ENCODE results near the gene SDC1. TPM values are rescaled to one million over a fixed set of nuclear protein-coding genes. Genes with fewer than 3 reads are reported as not detected.

SDC1 gene
- total RNA-seq, 4 donors from 2014 or later, result 729 to 864 (median 835) TPM

- WGBS, 2 donors, result 71 to 72% methylated on average over 25 to 26 of the region's 26 CpGs
- TF ChIP-seq CTCF (IDR thresholded peaks at IDR 0.05), result no peak
- no peak for TF ChIP-seq POLR2A (IDR thresholded peaks at IDR 0.05)
- intact Hi-C loops (cut with DNase I; ENCODE audit: low total_unique reads), result no loop called here
- peak in 1 of 2 donors; percentile 82 for DNase-seq (ENCODE audit: low spot score in 2 of 2)
- H3K4me3 ChIP-seq (ENCODE audit: low read depth, poor library complexity, severe bottlenecking), result no peak overlapping the region
These were observed 55.9 kb downstream of the SDC1 start for GRCh38 chr2:20168727-20169696.

- 65 to 69% methylated on average over 16 to 17 of the region's 17 CpGs for WGBS, 2 donors
- peak in 1 of 2 donors; percentile 74 for DNase-seq (ENCODE audit: low spot score in 2 of 2)
- no peak overlapping the region for H3K4me3 ChIP-seq (ENCODE audit: low read depth, poor library complexity, severe bottlenecking)
- intact Hi-C loops (cut with DNase I; ENCODE audit: low total_unique reads), result no loop called here
- no peak for TF ChIP-seq POLR2A (IDR thresholded peaks at IDR 0.05)
- TF ChIP-seq CTCF (IDR thresholded peaks at IDR 0.05), result no peak
These were observed 56.7 kb downstream of the SDC1 start for GRCh38 chr2:20168048-20168726.

- intact Hi-C loops (cut with DNase I; ENCODE audit: low total_unique reads), result no loop called here
- WGBS, 2 donors, result 82 to 88% methylated on average over 4 of the region's 4 CpGs
- TF ChIP-seq CTCF (IDR thresholded peaks at IDR 0.05) (no peak), POLR2A (IDR thresholded peaks at IDR 0.05) (no peak)
These were observed 57.6 kb downstream of the SDC1 start for GRCh38 chr2:20167356-20167755.

GRCh38 chr2:20165677-20166509, 59.0 kb downstream of the SDC1 start:
- 86 to 88% methylated on average over 9 of the region's 9 CpGs for WGBS, 2 donors

More at GRCh38 chr2:20167356-20167755, 57.6 kb downstream of the SDC1 start:
- H3K4me3 ChIP-seq (ENCODE audit: low read depth, poor library complexity, severe bottlenecking), result no peak overlapping the region
- DNase-seq (ENCODE audit: low spot score in 2 of 2), result peak in 1 of 2 donors; percentile 61

More at GRCh38 chr2:20165677-20166509, 59.0 kb downstream of the SDC1 start:
- peak in 1 of 3 donors; percentile 7 for TF ChIP-seq CTCF (IDR thresholded peaks at IDR 0.05)
- TF ChIP-seq POLR2A (IDR thresholded peaks at IDR 0.05), result no peak
- peak in 1 of 2 donors; percentile 72 for DNase-seq (ENCODE audit: low spot score in 2 of 2)
- intact Hi-C loops (cut with DNase I; ENCODE audit: low total_unique reads), result no loop called here
- no peak overlapping the region for H3K4me3 ChIP-seq (ENCODE audit: low read depth, poor library complexity, severe bottlenecking)
